GM23338 (cell line): Measurements from ENCODE around the gene RASEF.

Source experiments
- CREB1 ChIP-seq: fragments of 250-450 bp; sonication (Bioruptor Pico); IDR thresholded peaks from 2 replicates; pipeline ENCODE4 v1.5.0; 2020; ENCODE audit warnings: low read depth, mild to moderate bottlenecking, moderate library complexity
- EZH2 ChIP-seq: fragments of 200-600 bp; sonication (generic); IDR thresholded peaks from one replicate; pipeline ENCODE4 v1.8.0; 2017; ENCODE audit warnings: antibody characterized with exemption, mild to moderate bottlenecking, low read depth; ENCODE audit not compliant: unreplicated experiment
- EZH2phosphoT487 ChIP-seq: fragments of 200-600 bp; sonication (generic); IDR thresholded peaks from one replicate; pipeline ENCODE4 v1.8.1; 2018; ENCODE audit warnings: antibody characterized with exemption; ENCODE audit not compliant: unreplicated experiment
- JUNB ChIP-seq: IDR thresholded peaks from one replicate; pipeline ENCODE4 v1.6.1; 2016; ENCODE audit warnings: antibody characterized with exemption; ENCODE audit not compliant: unreplicated experiment
- POLR2AphosphoS5 ChIP-seq: IDR thresholded peaks from 2 replicates; pipeline ENCODE4 v1.6.1; 2016; ENCODE audit warnings: antibody characterized with exemption, low read depth
- TF ChIP-seq, protein P1 (sequence below): IDR thresholded peaks from one replicate; pipeline ENCODE4 v1.6.1; 2018; ENCODE audit warnings: antibody characterized with exemption; ENCODE audit not compliant: unreplicated experiment
- TF ChIP-seq, protein P2 (sequence below), 2 experiments: fragments of 200-600 bp in 1 of 2; sonication (generic) in 1 of 2; conservative IDR thresholded peaks; 2 replicates each; pipeline versions ENCODE4 v1.5.1 to v1.6.1; 2016 to 2017; ENCODE audit warnings: antibody characterized with exemption in 2 of 2, low read depth in 2 of 2, mild to moderate bottlenecking in 2 of 2, moderate library complexity in 1 of 2
- TF ChIP-seq, protein P3 (sequence below): IDR thresholded peaks from 2 replicates; pipeline ENCODE4 v1.6.1; 2016; ENCODE audit warnings: antibody characterized with exemption

DNA sequence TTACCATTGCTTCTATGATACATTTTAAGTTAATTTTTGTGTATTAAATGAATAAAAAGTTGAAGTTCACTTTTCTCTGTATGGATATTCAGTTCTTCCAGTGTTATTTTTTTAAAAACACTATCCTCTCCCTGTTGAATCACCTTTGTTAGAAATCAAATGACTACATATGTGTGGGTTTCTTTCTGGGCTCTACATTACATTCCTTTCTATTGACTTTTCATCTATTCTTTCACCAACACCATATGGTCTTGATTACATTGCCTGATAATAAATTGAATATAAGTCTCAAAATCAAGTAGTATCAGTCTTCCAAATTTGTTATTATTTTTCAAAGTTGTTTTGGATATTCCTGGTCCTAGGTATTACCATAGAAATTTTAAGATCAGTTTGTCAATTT is 7.3 kb upstream of the RASEF start:
- no peak for TF ChIP-seq POLR2AphosphoS5
- TF ChIP-seq EZH2 = no peak
- TF ChIP-seq, protein P1, sequence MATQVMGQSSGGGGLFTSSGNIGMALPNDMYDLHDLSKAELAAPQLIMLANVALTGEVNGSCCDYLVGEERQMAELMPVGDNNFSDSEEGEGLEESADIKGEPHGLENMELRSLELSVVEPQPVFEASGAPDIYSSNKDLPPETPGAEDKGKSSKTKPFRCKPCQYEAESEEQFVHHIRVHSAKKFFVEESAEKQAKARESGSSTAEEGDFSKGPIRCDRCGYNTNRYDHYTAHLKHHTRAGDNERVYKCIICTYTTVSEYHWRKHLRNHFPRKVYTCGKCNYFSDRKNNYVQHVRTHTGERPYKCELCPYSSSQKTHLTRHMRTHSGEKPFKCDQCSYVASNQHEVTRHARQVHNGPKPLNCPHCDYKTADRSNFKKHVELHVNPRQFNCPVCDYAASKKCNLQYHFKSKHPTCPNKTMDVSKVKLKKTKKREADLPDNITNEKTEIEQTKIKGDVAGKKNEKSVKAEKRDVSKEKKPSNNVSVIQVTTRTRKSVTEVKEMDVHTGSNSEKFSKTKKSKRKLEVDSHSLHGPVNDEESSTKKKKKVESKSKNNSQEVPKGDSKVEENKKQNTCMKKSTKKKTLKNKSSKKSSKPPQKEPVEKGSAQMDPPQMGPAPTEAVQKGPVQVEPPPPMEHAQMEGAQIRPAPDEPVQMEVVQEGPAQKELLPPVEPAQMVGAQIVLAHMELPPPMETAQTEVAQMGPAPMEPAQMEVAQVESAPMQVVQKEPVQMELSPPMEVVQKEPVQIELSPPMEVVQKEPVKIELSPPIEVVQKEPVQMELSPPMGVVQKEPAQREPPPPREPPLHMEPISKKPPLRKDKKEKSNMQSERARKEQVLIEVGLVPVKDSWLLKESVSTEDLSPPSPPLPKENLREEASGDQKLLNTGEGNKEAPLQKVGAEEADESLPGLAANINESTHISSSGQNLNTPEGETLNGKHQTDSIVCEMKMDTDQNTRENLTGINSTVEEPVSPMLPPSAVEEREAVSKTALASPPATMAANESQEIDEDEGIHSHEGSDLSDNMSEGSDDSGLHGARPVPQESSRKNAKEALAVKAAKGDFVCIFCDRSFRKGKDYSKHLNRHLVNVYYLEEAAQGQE = no peak
- TF ChIP-seq, protein P2, sequence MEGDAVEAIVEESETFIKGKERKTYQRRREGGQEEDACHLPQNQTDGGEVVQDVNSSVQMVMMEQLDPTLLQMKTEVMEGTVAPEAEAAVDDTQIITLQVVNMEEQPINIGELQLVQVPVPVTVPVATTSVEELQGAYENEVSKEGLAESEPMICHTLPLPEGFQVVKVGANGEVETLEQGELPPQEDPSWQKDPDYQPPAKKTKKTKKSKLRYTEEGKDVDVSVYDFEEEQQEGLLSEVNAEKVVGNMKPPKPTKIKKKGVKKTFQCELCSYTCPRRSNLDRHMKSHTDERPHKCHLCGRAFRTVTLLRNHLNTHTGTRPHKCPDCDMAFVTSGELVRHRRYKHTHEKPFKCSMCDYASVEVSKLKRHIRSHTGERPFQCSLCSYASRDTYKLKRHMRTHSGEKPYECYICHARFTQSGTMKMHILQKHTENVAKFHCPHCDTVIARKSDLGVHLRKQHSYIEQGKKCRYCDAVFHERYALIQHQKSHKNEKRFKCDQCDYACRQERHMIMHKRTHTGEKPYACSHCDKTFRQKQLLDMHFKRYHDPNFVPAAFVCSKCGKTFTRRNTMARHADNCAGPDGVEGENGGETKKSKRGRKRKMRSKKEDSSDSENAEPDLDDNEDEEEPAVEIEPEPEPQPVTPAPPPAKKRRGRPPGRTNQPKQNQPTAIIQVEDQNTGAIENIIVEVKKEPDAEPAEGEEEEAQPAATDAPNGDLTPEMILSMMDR (conservative IDR thresholded peaks at IDR 0.05; ENCODE audit: low read depth in 2 of 2) = no peak
- TF ChIP-seq CREB1 (CRISPR knock-in tag) = no peak
- TF ChIP-seq, protein P3, sequence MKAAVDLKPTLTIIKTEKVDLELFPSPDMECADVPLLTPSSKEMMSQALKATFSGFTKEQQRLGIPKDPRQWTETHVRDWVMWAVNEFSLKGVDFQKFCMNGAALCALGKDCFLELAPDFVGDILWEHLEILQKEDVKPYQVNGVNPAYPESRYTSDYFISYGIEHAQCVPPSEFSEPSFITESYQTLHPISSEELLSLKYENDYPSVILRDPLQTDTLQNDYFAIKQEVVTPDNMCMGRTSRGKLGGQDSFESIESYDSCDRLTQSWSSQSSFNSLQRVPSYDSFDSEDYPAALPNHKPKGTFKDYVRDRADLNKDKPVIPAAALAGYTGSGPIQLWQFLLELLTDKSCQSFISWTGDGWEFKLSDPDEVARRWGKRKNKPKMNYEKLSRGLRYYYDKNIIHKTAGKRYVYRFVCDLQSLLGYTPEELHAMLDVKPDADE = no peak
- TF ChIP-seq JUNB = no peak
- TF ChIP-seq EZH2phosphoT487 = no peak
